Epithelial cell of proximal tubule (primary cell): Measurements from ENCODE around the gene PGAP3. TPM values are rescaled to one million over a fixed set of nuclear protein-coding genes. Genes with fewer than 3 reads are reported as not detected.
A peak's percentile ranks its signal among the peaks of the same experiment; 100 is the strongest.

ENCODE experiments used
- DNase-seq: peaks from one replicate; pipeline ENCODE4 v3.0.0-alpha.2; 2011; ENCODE audit warnings: low read depth
- H3K4me3 ChIP-seq: 2 replicates; pipeline ENCODE4 v1.5.1; 2011; ENCODE audit warnings: low read depth, mild to moderate bottlenecking, low read length
- CTCF ChIP-seq: conservative IDR thresholded peaks from 2 replicates; pipeline ENCODE4 v1.5.1; 2012; ENCODE audit warnings: low read depth, mild to moderate bottlenecking, low read length
- total RNA-seq: library from RNA; depleted of rRNA; stranded (reverse); fragments of >200 nt; gene quantifications from 2 replicates; pipeline ENCODE4 v1.2.3, GENCODE V29; 2015

Gene PGAP3
- total RNA-seq, 1 donor from 2014 or later, result 11.2 TPM

GRCh38 chr17:39688945-39689344 lies 1.1 kb upstream of the PGAP3 start:
- peak; percentile 13 for TF ChIP-seq CTCF
- no peak for DNase-seq
- peak overlapping the region; percentile 69 for H3K4me3 ChIP-seq

GRCh38 chr17:39688475-39688835 lies 598 bp upstream of the PGAP3 start:
- no peak for DNase-seq
- peak overlapping the region; percentile 69 for H3K4me3 ChIP-seq

GRCh38 chr17:39687101-39687545 lies 734 bp downstream of the PGAP3 start:
- DNase-seq, result no peak

More at GRCh38 chr17:39688475-39688835, 598 bp upstream of the PGAP3 start:
- TF ChIP-seq CTCF, result no peak

GRCh38 chr17:39684369-39685192 lies 3.3 kb downstream of the PGAP3 start:
- no peak overlapping the region for H3K4me3 ChIP-seq
- no peak for TF ChIP-seq CTCF
- DNase-seq, result no peak

More at GRCh38 chr17:39687101-39687545, 734 bp downstream of the PGAP3 start:
- H3K4me3 ChIP-seq, result peak overlapping the region; percentile 69
- no peak for TF ChIP-seq CTCF

GRCh38 chr17:39683295-39683939 lies 4.4 kb downstream of the PGAP3 start:
- DNase-seq, result no peak
- no peak for TF ChIP-seq CTCF
- no peak overlapping the region for H3K4me3 ChIP-seq

GRCh38 chr17:39679521-39680192 lies 8.2 kb downstream of the PGAP3 start:
- TF ChIP-seq CTCF, result no peak
- no peak for DNase-seq
- no peak overlapping the region for H3K4me3 ChIP-seq
